Stomach (tissue), 9 donors: ENCODE measurements around the gene NEURL3. TPM values are rescaled to one million over a fixed set of nuclear protein-coding genes. Genes with fewer than 3 reads are reported as not detected.

ENCODE experiments used
- DNase-seq, 2 donors: peaks; one replicate each; pipeline versions ENCODE4 v3.0.0 to v3.0.0-alpha.2; 2013 to 2019
- H3K27ac ChIP-seq, 5 donors: fragments of 200-600 bp in 4 of 5; sonication (generic) in 4 of 5; one replicate each; pipeline ENCODE4 v1.5.1; 2013 to 2019; ENCODE audit warnings: mild to moderate bottlenecking in 1 of 5, moderate library complexity in 1 of 5
- H3K27me3 ChIP-seq, 3 donors: fragments of 200-600 bp; sonication (generic); one replicate each; pipeline ENCODE4 v1.5.1; 2017 to 2019; ENCODE audit warnings: mixed run types in 1 of 3
- H3K36me3 ChIP-seq, 4 donors: fragments of 200-600 bp; sonication (generic); 1 replicate in 3 of 4; 2 replicates in 1 of 4; pipeline ENCODE4 v1.5.1; 2016 to 2019
- H3K4me1 ChIP-seq, 4 donors: fragments of 200-600 bp; sonication (generic); one replicate each; pipeline ENCODE4 v1.5.1; 2016 to 2019
- H3K4me3 ChIP-seq, 4 donors: fragments of 200-600 bp; sonication (generic) in 3 of 4; one replicate each; pipeline ENCODE4 v1.5.1; 2016 to 2019; ENCODE audit warnings: mild to moderate bottlenecking in 1 of 4
- H3K9me3 ChIP-seq, 4 donors: fragments of 200-600 bp; sonication (generic); one replicate each; pipeline ENCODE4 v1.5.1; 2016 to 2019
- CTCF ChIP-seq, 7 experiments: fragments of 450-650 bp in 4 of 7; fragments of 200-600 bp in 3 of 7; sonication (generic) in 3 of 7; IDR thresholded peaks; one replicate each; pipeline ENCODE4 v1.5.1; 2016 to 2019; ENCODE audit warnings: antibody characterized with exemption in 7 of 7, control low read depth in 2 of 7, mild to moderate bottlenecking in 1 of 7
- EP300 ChIP-seq: sonication (generic); formaldehyde crosslinking; IDR thresholded peaks from one replicate; pipeline ENCODE4 v1.6.1; 2017; ENCODE audit warnings: antibody characterized with exemption
- POLR2A ChIP-seq, 4 donors: fragments of 450-650 bp; IDR thresholded peaks; one replicate each; pipeline ENCODE4 v1.6.1; 2016; ENCODE audit warnings: antibody characterized with exemption in 4 of 4, control low read depth in 2 of 4, mild to moderate bottlenecking in 1 of 4, moderate library complexity in 1 of 4
- POLR2AphosphoS5 ChIP-seq, 3 donors: sonication (generic); formaldehyde crosslinking; IDR thresholded peaks; one replicate each; pipeline ENCODE4 v1.6.1; 2016; ENCODE audit warnings: antibody characterized with exemption in 3 of 3
- WGBS, 5 donors: extraction: QIAGEN DNeasy Blood & Tissue Kit in 3 of 5; methylation state at CpG; one replicate each; pipeline versions ENCODE4 v1.1.5 to v1.1.7; 2013 to 2018; 5-methylcytosine and 5-hydroxymethylcytosine counted together
- intact Hi-C: fragments of 100-400 bp; cut with DNase I; formaldehyde crosslinking; loops from one replicate; pipeline ENCODE4 v1.15.1; 2023; ENCODE audit warnings: low total_unique reads
- polyA plus RNA-seq, 3 donors: library from polyadenylated mRNA; stranded (reverse); fragments of 200-250 nt; gene quantifications; one replicate each; pipeline ENCODE4 v1.2.3, GENCODE V29; 2013
- total RNA-seq, 5 donors: library from RNA; depleted of rRNA; stranded (reverse); fragments of >200 nt; gene quantifications; one replicate each; pipeline versions ENCODE4 v1.1.0 to v1.2.3, GENCODE V29; 2014 to 2016
- donor health status: healthy with polysubstance abuse.
- donor health status: Bipolar disorder and iron deficiency.
- donor health status: healthy.

NEURL3 gene
- total and polyA plus RNA-seq, 8 donors: 0.50 to 12.7 (median 1.6) TPM; not detected in 4

DNA sequence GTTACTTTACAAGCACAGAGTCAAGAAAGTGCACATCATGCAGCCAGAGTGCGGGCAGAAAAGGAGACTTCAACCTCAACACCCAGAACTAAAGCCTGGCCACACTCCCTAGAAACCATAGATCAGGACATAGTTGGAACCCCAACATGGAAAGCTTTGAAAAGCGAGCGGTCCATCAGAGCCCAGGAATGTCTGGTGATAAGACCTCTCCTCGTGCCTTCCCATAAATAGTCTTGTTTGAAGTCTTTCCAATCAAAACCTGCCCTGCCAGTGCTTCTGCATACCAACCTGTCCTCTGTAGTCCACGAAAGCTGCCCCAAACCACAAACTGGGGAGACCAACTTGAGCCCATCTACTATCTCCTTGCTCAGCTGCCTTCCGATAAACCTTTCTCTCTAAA lies 55.5 kb downstream of the NEURL3 start:
- H3K9me3 ChIP-seq: peaks cover 0 to 5% (median 0%) of the 10 kb centered on the region in 4 donors
- H3K4me3 ChIP-seq: no peak overlapping the region
- no peaks in the 10 kb centered on the region for H3K4me1 ChIP-seq
- no peak overlapping the region for H3K27ac ChIP-seq
- intact Hi-C loops: no loop called here
- 50 to 59% (median 57%) methylated on average over 6 of the region's 6 CpGs for WGBS, 5 donors
- no peaks in the 10 kb centered on the region for H3K36me3 ChIP-seq
- no peaks in the 10 kb centered on the region for H3K27me3 ChIP-seq
- no peak for DNase-seq
- TF ChIP-seq POLR2AphosphoS5 (IDR thresholded peaks at IDR 0.05): no peak
- no peak for TF ChIP-seq CTCF (IDR thresholded peaks at IDR 0.05)
- no peak for TF ChIP-seq POLR2A (IDR thresholded peaks at IDR 0.05)
- no peak for TF ChIP-seq EP300

- H3K4me1 ChIP-seq: no peaks in the 10 kb centered on the region
- no peak for DNase-seq
- no peak overlapping the region for H3K4me3 ChIP-seq
- H3K36me3 ChIP-seq: no peaks in the 10 kb centered on the region
- WGBS, 5 donors: 66 to 81% (median 68%) methylated on average over 2 of the region's 2 CpGs
- intact Hi-C loops: no loop called here
- no peak for TF ChIP-seq EP300
- no peak for TF ChIP-seq POLR2AphosphoS5 (IDR thresholded peaks at IDR 0.05)
- no peak for TF ChIP-seq POLR2A (IDR thresholded peaks at IDR 0.05)
- no peak for TF ChIP-seq CTCF (IDR thresholded peaks at IDR 0.05)
- H3K27me3 ChIP-seq: no peaks in the 10 kb centered on the region
- H3K27ac ChIP-seq: no peak overlapping the region
- peaks cover 0 to 5% (median 0%) of the 10 kb centered on the region in 4 donors for H3K9me3 ChIP-seq
Measured at GRCh38 chr2:96449174-96449573, 56.0 kb downstream of the NEURL3 start.

GRCh38 chr2:96447726-96448125 lies 57.4 kb downstream of the NEURL3 start:
- H3K27ac ChIP-seq: no peak overlapping the region
- H3K4me1 ChIP-seq: no peaks in the 10 kb centered on the region
- no peaks in the 10 kb centered on the region for H3K36me3 ChIP-seq
- TF ChIP-seq POLR2A (IDR thresholded peaks at IDR 0.05): no peak
- TF ChIP-seq EP300: no peak
- no peak for TF ChIP-seq POLR2AphosphoS5 (IDR thresholded peaks at IDR 0.05)
- TF ChIP-seq CTCF (IDR thresholded peaks at IDR 0.05): no peak
- H3K9me3 ChIP-seq: peaks cover 0 to 5% (median 0%) of the 10 kb centered on the region in 4 donors
- intact Hi-C loops: no loop called here
- no peaks in the 10 kb centered on the region for H3K27me3 ChIP-seq
- DNase-seq: no peak
- H3K4me3 ChIP-seq: no peak overlapping the region

Other genes with a start within 250 kb of the NEURL3 start
- 10 to 100 TPM in 4 of 5 donors, 1 to 10 TPM in 1; 5.8 to 51.6 (median 21.9) TPM for gene TMEM127, start 239.4 kb downstream of the NEURL3 start, total RNA-seq
- 10 to 100 TPM in 1 of 3 donors, 1 to 10 TPM in 2; 5.7 to 11.4 (median 9.6) TPM for gene TMEM127, start 239.4 kb downstream of the NEURL3 start, polyA plus RNA-seq
- gene CIAO1, start 239.1 kb downstream of the NEURL3 start, total RNA-seq: 100 to 1,000 TPM in 2 of 5 donors, 10 to 100 TPM in 3; 58.3 to 161 (median 95.3) TPM
- gene CIAO1, start 239.1 kb downstream of the NEURL3 start, polyA plus RNA-seq: 10 to 100 TPM; 29.3 to 43.4 (median 42.3) TPM
- 100 to 1,000 TPM in 2 of 5 donors, 10 to 100 TPM in 3; 74.0 to 184 (median 88.1) TPM for gene SNRNP200, start 199.8 kb downstream of the NEURL3 start, total RNA-seq
- gene SNRNP200, start 199.8 kb downstream of the NEURL3 start, polyA plus RNA-seq: 10 to 100 TPM; 31.2 to 67.1 (median 33.8) TPM
- 1 to 10 TPM in 1 of 5 donors, under 1 TPM in 1, not detected in 3; 0.29 to 3.9 TPM for gene ITPRIPL1, start 180.0 kb downstream of the NEURL3 start, total RNA-seq
- gene ITPRIPL1, start 180.0 kb downstream of the NEURL3 start, polyA plus RNA-seq: under 1 TPM in 2 of 3 donors, not detected in 1; 0.44 to 0.78 TPM
- gene NCAPH, start 169.6 kb downstream of the NEURL3 start, total RNA-seq: 1 to 10 TPM; 1.3 to 7.7 (median 1.8) TPM
- gene NCAPH, start 169.6 kb downstream of the NEURL3 start, polyA plus RNA-seq: 1 to 10 TPM; 3.1 to 4.7 (median 3.3) TPM
- 10 to 100 TPM in 3 of 5 donors, 1 to 10 TPM in 2; 1.2 to 26.8 (median 13.6) TPM for gene ARID5A, start 31.4 kb upstream of the NEURL3 start, total RNA-seq
- 10 to 100 TPM; 12.2 to 17.3 (median 15.7) TPM for gene ARID5A, start 31.4 kb upstream of the NEURL3 start, polyA plus RNA-seq
- gene KANSL3, start 133.0 kb upstream of the NEURL3 start, total RNA-seq: 100 to 1,000 TPM in 2 of 5 donors, 10 to 100 TPM in 3; 30.1 to 139 (median 57.2) TPM
- 10 to 100 TPM; 13.6 to 15.0 (median 14.6) TPM for gene KANSL3, start 133.0 kb upstream of the NEURL3 start, polyA plus RNA-seq
- under 1 TPM in 1 of 5 donors, not detected in 4; 0.73 TPM for gene FER1L5, start 137.4 kb upstream of the NEURL3 start, total RNA-seq
- under 1 TPM in 2 of 3 donors, not detected in 1; 0.03 to 0.06 TPM for gene FER1L5, start 137.4 kb upstream of the NEURL3 start, polyA plus RNA-seq
- gene LMAN2L, start 234.7 kb upstream of the NEURL3 start, total RNA-seq: 10 to 100 TPM in 2 of 5 donors, 1 to 10 TPM in 3; 1.4 to 17.1 (median 7.0) TPM
- gene LMAN2L, start 234.7 kb upstream of the NEURL3 start, polyA plus RNA-seq: 10 to 100 TPM in 1 of 3 donors, 1 to 10 TPM in 2; 1.4 to 11.4 (median 4.7) TPM